Measurements from ENCODE around the gene CTNNA1. TPM values are rescaled to one million over a fixed set of nuclear protein-coding genes. Genes with fewer than 3 reads are reported as not detected.
"Not testable (repeated sequence)": the region's sequence is repeated elsewhere in the genome, so short reads cannot be mapped to it uniquely, and the experiment has no call there.

The CTNNA1 gene
- total and polyA plus RNA-seq, 8 donors: 53.9 to 193 (median 108) TPM

DNA sequence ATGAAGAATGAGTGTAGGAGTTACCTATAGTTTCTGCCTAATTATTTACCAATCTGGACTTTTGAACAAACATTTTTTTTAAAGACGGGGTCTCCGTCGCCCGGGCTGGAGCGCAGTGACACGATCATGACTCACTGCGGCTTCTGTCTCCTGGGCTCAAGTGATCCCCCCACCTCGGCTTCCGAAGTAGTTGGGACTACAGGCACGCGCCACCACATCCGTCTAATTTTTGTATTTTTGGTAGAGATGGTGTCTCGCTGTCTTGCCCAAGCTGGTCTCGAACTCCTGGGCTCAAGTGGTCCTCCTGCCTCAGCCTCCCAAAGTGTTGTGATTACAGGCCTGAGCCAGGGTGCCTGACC lies 1.5 kb downstream of the CTNNA1 start:
- no peak for TF ChIP-seq CTCF (IDR thresholded peaks at IDR 0.05)
- Histone ChIP-seq H3K9me3 (no peaks in the 10 kb centered on the region), H3K27me3 (no peaks in the 10 kb centered on the region), H3K4me1 (peaks cover 0 to 11% (median 10%) of the 10 kb centered on the region in 3 donors), H3K4me3 (peak overlapping the region in 2 of 4 donors; percentile 91 to 100), H3K36me3 (peaks cover 0 to 5% (median 0%) of the 10 kb centered on the region in 3 donors), H3K27ac (peak overlapping the region in 3 of 4 donors; percentile 97 to 98 (median 97))
- intact Hi-C loops (cut with DNase I): loop anchor here in 1 of 3 donors (10.0 kb wide), 1 partner anchor 510 kb away; no protein-coding TSS in a partner anchor
- no peak for FAIRE-seq
- DNase-seq: peak in 1 of 6 donors; percentile 21
- no peak for ATAC-seq
- 61 to 63% methylated on average over 14 of the region's 14 CpGs for WGBS, 2 donors

DNA sequence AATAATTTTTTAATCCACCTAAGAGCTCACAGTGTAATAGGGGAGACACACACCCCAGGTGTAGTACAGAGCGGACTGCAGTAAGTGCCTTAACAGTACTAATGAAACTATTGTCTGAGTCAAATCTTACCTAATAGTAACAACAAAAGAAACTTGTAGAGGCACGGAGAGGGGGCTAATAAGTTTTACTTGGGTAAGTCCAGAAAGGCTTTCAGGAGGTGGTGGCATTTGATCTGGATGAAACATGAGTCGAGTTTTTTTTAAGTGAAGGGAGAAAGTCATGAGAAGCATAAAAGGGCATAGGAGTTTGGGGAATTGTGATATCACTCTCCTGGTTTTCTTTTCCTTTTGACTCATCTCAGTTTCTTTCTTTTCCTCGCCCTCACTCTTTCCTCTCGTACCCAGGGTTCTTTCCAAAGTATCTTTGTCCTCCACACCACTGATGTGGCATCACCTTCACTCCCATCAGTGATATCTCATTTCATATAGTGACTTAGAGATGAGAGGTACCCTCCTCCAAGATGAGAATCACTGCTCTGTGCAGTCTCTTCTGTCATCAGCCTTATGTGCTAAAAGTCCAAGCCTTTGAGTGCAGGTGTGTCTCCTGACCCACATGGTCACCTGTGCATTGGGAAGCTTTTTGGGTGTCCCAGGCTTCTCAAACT lies 2.0 kb downstream of the CTNNA1 start:
- Histone ChIP-seq H3K4me1 (peaks cover 0 to 11% (median 10%) of the 10 kb centered on the region in 3 donors), H3K9me3 (no peaks in the 10 kb centered on the region), H3K36me3 (peaks cover 0 to 5% (median 0%) of the 10 kb centered on the region in 3 donors), H3K27ac (peak overlapping the region in 1 of 4 donors; percentile 98), H3K4me3 (peak overlapping the region in 2 of 4 donors; percentile 91 to 100), H3K27me3 (no peaks in the 10 kb centered on the region)
- 89 to 93% methylated on average over 5 of the region's 5 CpGs for WGBS, 2 donors
- TF ChIP-seq CTCF (IDR thresholded peaks at IDR 0.05): no peak
- DNase-seq (no peak), ATAC-seq (no peak), FAIRE-seq (no peak)
- intact Hi-C loops (cut with DNase I): loop anchor here in 1 of 3 donors (10.0 kb wide), 1 partner anchor 510 kb away; no protein-coding TSS in a partner anchor

- 86 to 93% methylated on average over 6 of the region's 6 CpGs for WGBS, 2 donors
- no peak for ATAC-seq
- H3K4me1 ChIP-seq: peaks cover 0 to 15% (median 11%) of the 10 kb centered on the region in 3 donors
Observed at GRCh38 chr5:138757061-138757776, 4.0 kb downstream of the CTNNA1 start.

GRCh38 chr5:138760448-138761110 lies 7.4 kb downstream of the CTNNA1 start:
- H3K4me1 ChIP-seq: peaks cover 5 to 17% (median 7%) of the 10 kb centered on the region in 3 donors
- DNase-seq (no peak), FAIRE-seq (no peak), ATAC-seq (no peak)
- intact Hi-C loops (cut with DNase I): no loop called here
- no peak overlapping the region for H3K27ac ChIP-seq
- no peak overlapping the region for H3K4me3 ChIP-seq
- 68 to 70% methylated on average over 11 of the region's 11 CpGs for WGBS, 2 donors
- no peaks in the 10 kb centered on the region for H3K9me3 ChIP-seq
- H3K27me3 ChIP-seq: no peaks in the 10 kb centered on the region
- no peak for TF ChIP-seq CTCF (IDR thresholded peaks at IDR 0.05)
- peaks cover 0 to 5% (median 0%) of the 10 kb centered on the region in 3 donors for H3K36me3 ChIP-seq

More at GRCh38 chr5:138757061-138757776, 4.0 kb downstream of the CTNNA1 start:
- intact Hi-C loops (cut with DNase I): loop anchor here in 1 of 3 donors (10.0 kb wide), 1 partner anchor 508 kb away; no protein-coding TSS in a partner anchor
- TF ChIP-seq CTCF (IDR thresholded peaks at IDR 0.05): no peak
- DNase-seq: no peak
- Histone ChIP-seq H3K4me3 (no peak overlapping the region), H3K27ac (no peak overlapping the region), H3K36me3 (peaks cover 0 to 5% (median 0%) of the 10 kb centered on the region in 3 donors), H3K27me3 (no peaks in the 10 kb centered on the region), H3K9me3 (no peaks in the 10 kb centered on the region)
- no peak for FAIRE-seq

GRCh38 chr5:138761115-138761514 lies 7.9 kb downstream of the CTNNA1 start:
- H3K27ac ChIP-seq; H3K27me3 ChIP-seq; H3K36me3 ChIP-seq; DNase-seq; H3K4me3 ChIP-seq; FAIRE-seq; ATAC-seq; H3K9me3 ChIP-seq; intact Hi-C loops (cut with DNase I): not testable (repeated sequence)
- H3K4me1 ChIP-seq: peaks cover 5 to 18% (median 7%) of the 10 kb centered on the region in 3 donors
- WGBS, 2 donors: 76 to 82% methylated on average over 7 of the region's 7 CpGs

DNA sequence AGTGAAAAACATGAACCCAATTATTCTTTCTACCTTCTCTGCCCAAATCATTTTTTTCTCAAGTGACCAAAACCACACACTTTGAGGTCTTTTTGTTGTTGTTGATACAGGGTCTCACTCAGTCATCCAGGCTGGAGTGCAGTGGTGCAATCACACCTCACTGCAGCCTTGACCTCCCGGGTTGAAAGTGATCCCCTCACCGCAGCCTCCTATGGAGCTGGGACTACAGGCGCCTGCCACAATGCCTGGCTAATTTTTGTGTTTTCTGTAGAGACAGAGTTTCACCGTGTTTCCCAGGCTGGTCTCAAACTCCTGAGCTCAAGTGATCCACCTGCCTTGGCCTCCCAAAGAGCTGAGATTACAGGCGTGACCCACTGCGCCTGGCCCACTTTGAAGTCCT lies 8.4 kb downstream of the CTNNA1 start:
- H3K27ac ChIP-seq; ATAC-seq; FAIRE-seq; H3K36me3 ChIP-seq; H3K4me3 ChIP-seq; DNase-seq; H3K9me3 ChIP-seq; H3K27me3 ChIP-seq; intact Hi-C loops (cut with DNase I): not testable (repeated sequence)
- H3K4me1 ChIP-seq: peaks cover 5 to 19% (median 7%) of the 10 kb centered on the region in 3 donors
- 73 to 80% methylated on average over 6 of the region's 6 CpGs for WGBS, 2 donors

Data from pancreas (tissue), 10 donors.